Fibroblast of lung (primary cell): Measurements from ENCODE around the gene DYSF. TPM values are rescaled to one million over a fixed set of nuclear protein-coding genes. Genes with fewer than 3 reads are reported as not detected.

Experiments used
- DNase-seq, 2 donors: peaks; one replicate each; pipeline versions ENCODE4 v3.0.0 to v3.0.0-alpha.2; 2010; ENCODE audit warnings: low read depth in 2 of 2
- H2AFZ ChIP-seq: 2 replicates; pipeline ENCODE4 v1.5.1; 2012; ENCODE audit warnings: low read length, control low read depth, inconsistent platforms
- H3K27ac ChIP-seq: 2 replicates; pipeline ENCODE4 v1.5.1; 2011; ENCODE audit warnings: low read length, control low read depth; ENCODE audit not compliant: insufficient read depth
- H3K27me3 ChIP-seq: 2 replicates; pipeline ENCODE4 v1.5.1; 2011; ENCODE audit warnings: mild to moderate bottlenecking, low read length; ENCODE audit not compliant: control insufficient read depth, insufficient read depth
- H3K36me3 ChIP-seq: 2 replicates; pipeline ENCODE4 v1.5.1; 2011; ENCODE audit warnings: low read length; ENCODE audit not compliant: control insufficient read depth, insufficient read depth
- H3K4me1 ChIP-seq: 2 replicates; pipeline ENCODE4 v1.5.1; 2011; ENCODE audit warnings: low read length; ENCODE audit not compliant: control insufficient read depth, insufficient read depth; ENCODE audit errors: extremely low read depth
- H3K4me2 ChIP-seq: 2 replicates; pipeline ENCODE4 v1.5.1; 2011; ENCODE audit warnings: low read length, control low read depth; ENCODE audit not compliant: insufficient read depth; ENCODE audit errors: extremely low read depth
- H3K4me3 ChIP-seq, 4 experiments: fragments of 200-600 bp in 1 of 4; sonication (generic) in 1 of 4; replicated peaks in 1 of 4; 2 replicates each; pipeline ENCODE4 v1.5.1; 2011 to 2016; ENCODE audit warnings: low read length in 4 of 4, low read depth in 3 of 4, mild to moderate bottlenecking in 3 of 4, control low read depth in 2 of 4, inconsistent platforms in 1 of 4, mixed read lengths in 1 of 4; ENCODE audit not compliant: insufficient read depth in 1 of 4; ENCODE audit errors: control extremely low read depth in 1 of 4
- H3K79me2 ChIP-seq: 2 replicates; pipeline ENCODE4 v1.5.1; 2012; ENCODE audit warnings: mild to moderate bottlenecking, low read length, inconsistent platforms; ENCODE audit not compliant: control insufficient read depth, insufficient read depth
- H3K9ac ChIP-seq: 2 replicates; pipeline ENCODE4 v1.5.1; 2011; ENCODE audit warnings: mild to moderate bottlenecking, low read length, control low read depth; ENCODE audit not compliant: insufficient read depth
- H3K9me3 ChIP-seq: 2 replicates; pipeline ENCODE4 v1.5.1; 2012; ENCODE audit warnings: low read depth, low read length; ENCODE audit not compliant: control insufficient read depth, insufficient read depth
- H4K20me1 ChIP-seq: 2 replicates; pipeline ENCODE4 v1.5.1; 2011; ENCODE audit warnings: low read length; ENCODE audit not compliant: control insufficient read depth, insufficient read depth; ENCODE audit errors: extremely low read depth
- CTCF ChIP-seq, 2 donors: IDR thresholded peaks in 1 of 2; conservative IDR thresholded peaks in 1 of 2; 1 replicate in 1 of 2; 2 replicates in 1 of 2; pipeline ENCODE4 v1.5.1; 2011 to 2012; ENCODE audit warnings: low read length in 2 of 2, control low read depth in 1 of 2, inconsistent platforms in 1 of 2, low read depth in 1 of 2, mild to moderate bottlenecking in 1 of 2
- EZH2 ChIP-seq: IDR thresholded peaks from 2 replicates; pipeline ENCODE4 v1.5.1; 2012; ENCODE audit warnings: low read length, control low read depth, mild to moderate bottlenecking; ENCODE audit errors: missing control alignments
- polyA plus RNA-seq, 2 donors: library from polyadenylated mRNA; depleted of rRNA in 1 of 2; stranded (reverse) in 1 of 2; unstranded in 1 of 2; fragments of >200 nt; gene quantifications; 2 replicates each; pipeline ENCODE4 v1.2.1, GENCODE V29; 2011 to 2012; ENCODE audit warnings: missing spikeins in 1 of 2
- total RNA-seq: library from RNA; depleted of rRNA; stranded (reverse); fragments of >200 nt; gene quantifications from 2 replicates; pipeline ENCODE4 v1.2.1, GENCODE V29; 2014

Gene DYSF
- total and polyA plus RNA-seq, 2 donors (not counting 1 experiment from before 2014, with no cell fraction given), result under 0.01 to 0.67 TPM

GRCh38 chr2:71551631-71551915 lies 98.2 kb downstream of the DYSF start:
- DNase-seq, result no peak
- no peaks in the 10 kb centered on the region for H3K36me3 ChIP-seq
- no peak overlapping the region for H3K4me3 ChIP-seq
- H3K9ac ChIP-seq, result no peak overlapping the region
- no peak for TF ChIP-seq EZH2
- TF ChIP-seq CTCF (conservative IDR thresholded peaks at IDR 0.05 in 1 of 2, IDR thresholded peaks at IDR 0.05 in 1 of 2; ENCODE audit: low read depth in 1 of 2, low read length in 2 of 2), result no peak
- no peaks in the 10 kb centered on the region for H3K27me3 ChIP-seq
- H3K9me3 ChIP-seq, result no peaks in the 10 kb centered on the region
- no peaks in the 10 kb centered on the region for H3K79me2 ChIP-seq
- no peaks in the 10 kb centered on the region for H3K4me1 ChIP-seq
- no peak overlapping the region for H3K27ac ChIP-seq
- H3K4me2 ChIP-seq, result no peak overlapping the region
- H4K20me1 ChIP-seq, result no peaks in the 10 kb centered on the region
- no peak overlapping the region for H2AFZ ChIP-seq

GRCh38 chr2:71552356-71552755 lies 99.0 kb downstream of the DYSF start:
- H2AFZ ChIP-seq, result no peak overlapping the region

GRCh38 chr2:71552861-71553301 lies 99.5 kb downstream of the DYSF start:
- Histone ChIP-seq H3K4me1 (no peaks in the 10 kb centered on the region), H3K27ac (no peak overlapping the region), H3K9ac (no peak overlapping the region), H2AFZ (no peak overlapping the region), H3K36me3 (no peaks in the 10 kb centered on the region), H3K4me2 (no peak overlapping the region), H3K27me3 (no peaks in the 10 kb centered on the region), H4K20me1 (no peaks in the 10 kb centered on the region), H3K79me2 (no peaks in the 10 kb centered on the region), H3K4me3 (no peak overlapping the region), H3K9me3 (no peaks in the 10 kb centered on the region)
- TF ChIP-seq CTCF (conservative IDR thresholded peaks at IDR 0.05 in 1 of 2, IDR thresholded peaks at IDR 0.05 in 1 of 2; ENCODE audit: low read depth in 1 of 2, low read length in 2 of 2), result no peak
- no peak for TF ChIP-seq EZH2
- no peak for DNase-seq

More at GRCh38 chr2:71552356-71552755, 99.0 kb downstream of the DYSF start:
- Histone ChIP-seq H3K4me3 (no peak overlapping the region), H3K4me1 (no peaks in the 10 kb centered on the region), H3K9me3 (no peaks in the 10 kb centered on the region), H3K36me3 (no peaks in the 10 kb centered on the region), H3K27ac (no peak overlapping the region), H3K9ac (no peak overlapping the region), H4K20me1 (no peaks in the 10 kb centered on the region), H3K79me2 (no peaks in the 10 kb centered on the region), H3K4me2 (no peak overlapping the region), H3K27me3 (no peaks in the 10 kb centered on the region)
- no peak for DNase-seq
- TF ChIP-seq CTCF (conservative IDR thresholded peaks at IDR 0.05 in 1 of 2, IDR thresholded peaks at IDR 0.05 in 1 of 2; ENCODE audit: low read depth in 1 of 2, low read length in 2 of 2) (no peak), EZH2 (no peak)
